ENCODE measurements around the gene DUSP2. TPM values are rescaled to one million over a fixed set of nuclear protein-coding genes. Genes with fewer than 3 reads are reported as not detected.

Gene DUSP2
- total RNA-seq, 4 donors from 2014 or later = 0.23 to 5.4 (median 0.40) TPM; not detected in 1

- ATAC-seq = no peak
- 43 to 52% methylated on average over 6 to 7 of the region's 7 CpGs for WGBS, 2 donors (ENCODE audit: low coverage in 1 of 2)
- H3K4me3 ChIP-seq = no peak overlapping the region
- H3K9me3 ChIP-seq = no peaks in the 10 kb centered on the region
- H3K4me1 ChIP-seq = peaks cover 0 to 16% (median 10%) of the 10 kb centered on the region in 3 donors
- TF ChIP-seq POLR2AphosphoS5 (IDR thresholded peaks at IDR 0.05) (no peak), EP300 (IDR thresholded peaks at IDR 0.05) (no peak)
- no peaks in the 10 kb centered on the region for H3K36me3 ChIP-seq
- H3K27me3 ChIP-seq = peaks cover 87% of the 10 kb centered on the region
- no peak overlapping the region for H3K27ac ChIP-seq
These were observed 24.2 kb downstream of the DUSP2 start for GRCh38 chr2:96120991-96121390.

GRCh38 chr2:96120091-96120720, 25.0 kb downstream of the DUSP2 start:
- Histone ChIP-seq H3K27me3 (peaks cover 95% of the 10 kb centered on the region), H3K36me3 (no peaks in the 10 kb centered on the region), H3K4me3 (no peak overlapping the region), H3K27ac (no peak overlapping the region), H3K4me1 (peaks cover 0 to 21% (median 10%) of the 10 kb centered on the region in 3 donors), H3K9me3 (no peaks in the 10 kb centered on the region)
- TF ChIP-seq EP300 (IDR thresholded peaks at IDR 0.05) (no peak), CTCF (IDR thresholded peaks at IDR 0.05) (no peak), POLR2A (IDR thresholded peaks at IDR 0.05) (no peak), POLR2AphosphoS5 (IDR thresholded peaks at IDR 0.05) (no peak)
- WGBS, 2 donors (ENCODE audit: low coverage in 1 of 2) = 34 to 51% methylated on average over 6 to 11 of the region's 11 CpGs
- no peak for ATAC-seq

GRCh38 chr2:96119389-96119751, 25.9 kb downstream of the DUSP2 start:
- peaks cover 0 to 21% (median 10%) of the 10 kb centered on the region in 3 donors for H3K4me1 ChIP-seq
- no peak for TF ChIP-seq EP300 (IDR thresholded peaks at IDR 0.05)
- TF ChIP-seq POLR2AphosphoS5 (IDR thresholded peaks at IDR 0.05) = no peak
- no peak for TF ChIP-seq CTCF (IDR thresholded peaks at IDR 0.05)
- TF ChIP-seq POLR2A (IDR thresholded peaks at IDR 0.05) = no peak
- ATAC-seq = no peak
- no peaks in the 10 kb centered on the region for H3K36me3 ChIP-seq
- WGBS, 2 donors (ENCODE audit: low coverage in 1 of 2) = 90% methylated on average over 2 of the region's 5 CpGs; no CpG with 5 or more reads in 1 of the 2 donors
- no peak overlapping the region for H3K4me3 ChIP-seq
- H3K9me3 ChIP-seq = no peaks in the 10 kb centered on the region
- H3K27me3 ChIP-seq = peaks cover 97% of the 10 kb centered on the region
- no peak overlapping the region for H3K27ac ChIP-seq

- no peak for ATAC-seq
- peaks cover 0 to 21% (median 10%) of the 10 kb centered on the region in 3 donors for H3K4me1 ChIP-seq
- H3K36me3 ChIP-seq = no peaks in the 10 kb centered on the region
- WGBS, 2 donors (ENCODE audit: low coverage in 1 of 2) = 100% methylated on average over 1 to 5 of the region's 13 CpGs
- H3K9me3 ChIP-seq = no peaks in the 10 kb centered on the region
- H3K27me3 ChIP-seq = peaks cover 96% of the 10 kb centered on the region
- TF ChIP-seq EP300 (IDR thresholded peaks at IDR 0.05) = no peak
- TF ChIP-seq POLR2A (IDR thresholded peaks at IDR 0.05) = no peak
- H3K4me3 ChIP-seq = no peak overlapping the region
- H3K27ac ChIP-seq = no peak overlapping the region
These were observed 26.4 kb downstream of the DUSP2 start for GRCh38 chr2:96118698-96119388.

GRCh38 chr2:96117701-96118588, 27.3 kb downstream of the DUSP2 start:
- no peaks in the 10 kb centered on the region for H3K36me3 ChIP-seq
- no peak for ATAC-seq
- no peak overlapping the region for H3K27ac ChIP-seq
- no peaks in the 10 kb centered on the region for H3K9me3 ChIP-seq
- TF ChIP-seq CTCF (IDR thresholded peaks at IDR 0.05) (no peak), POLR2AphosphoS5 (IDR thresholded peaks at IDR 0.05) (no peak), POLR2A (IDR thresholded peaks at IDR 0.05) (no peak), EP300 (IDR thresholded peaks at IDR 0.05) (no peak)
- peaks cover 93% of the 10 kb centered on the region for H3K27me3 ChIP-seq
- no peak overlapping the region for H3K4me3 ChIP-seq
- peaks cover 0 to 21% (median 10%) of the 10 kb centered on the region in 3 donors for H3K4me1 ChIP-seq
- 30 to 100% methylated on average over 1 to 2 of the region's 17 CpGs for WGBS, 2 donors (ENCODE audit: low coverage in 1 of 2)
